ENCODE measurements around the gene HAND1.

The HAND1 gene

DNA sequence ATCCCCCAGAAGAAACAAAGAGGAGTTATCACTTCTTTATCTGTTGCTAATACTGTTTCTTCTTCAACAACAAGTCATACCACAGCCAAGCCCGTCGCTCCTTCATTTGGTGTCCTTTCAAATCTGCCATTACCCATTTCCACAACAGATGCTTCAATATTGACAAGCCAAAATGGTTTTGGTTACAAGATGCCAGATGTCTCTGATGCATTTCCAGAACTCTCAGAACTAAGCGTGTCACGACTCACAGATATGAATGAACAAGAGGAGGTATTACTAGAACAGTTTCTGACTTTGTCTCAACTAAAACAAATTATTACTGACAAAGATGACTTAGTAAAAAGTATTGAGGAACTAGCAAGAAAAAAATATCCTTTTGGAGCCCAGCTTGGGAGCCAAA is 16.0 kb upstream of the HAND1 start:
- Histone ChIP-seq H3K4me1 (ENCODE audit: control insufficient read depth, insufficient read depth, low read depth, low read length) (no peaks in the 10 kb centered on the region), H2BK5ac (ENCODE audit: low read depth, low read length, poor library complexity, severe bottlenecking) (no peak overlapping the region), H3K18ac (ENCODE audit: low read depth in 1 of 2, low read length in 2 of 2) (no peak overlapping the region), H3K27me3 (ENCODE audit: control insufficient read depth in 1 of 2, insufficient read depth in 1 of 2, low read length in 2 of 2) (peaks cover 39 to 85% of the 10 kb centered on the region in 2 experiments), H4K91ac (ENCODE audit: low read length) (no peak overlapping the region), H3K4me2 (ENCODE audit: low read length, poor library complexity, severe bottlenecking) (no peak overlapping the region), H3K36me3 (ENCODE audit: control insufficient read depth in 1 of 2, insufficient read depth in 2 of 2, low read depth in 1 of 2, low read length in 2 of 2) (no peaks in the 10 kb centered on the region), H3K14ac (ENCODE audit: low read length in 2 of 2) (no peak overlapping the region), H3K4me3 (ENCODE audit: insufficient read depth in 1 of 2, low read depth in 1 of 2, low read length in 2 of 2) (no peak overlapping the region), H2AFZ (ENCODE audit: low read depth, low read length) (no peak overlapping the region), H2BK120ac (ENCODE audit: low read depth, low read length) (no peak overlapping the region), H3K4ac (ENCODE audit: low read depth in 1 of 2, low read length in 2 of 2) (no peak overlapping the region), H3K27ac (ENCODE audit: low read length, poor library complexity, severe bottlenecking) (no peak overlapping the region), H2AK5ac (ENCODE audit: low read length, severe bottlenecking) (no peak overlapping the region), H4K8ac (ENCODE audit: low read length) (no peak overlapping the region), H2BK15ac (ENCODE audit: low read depth, poor library complexity, severe bottlenecking) (no peak overlapping the region), H2BK12ac (ENCODE audit: low read length in 2 of 2) (no peak overlapping the region), H3K23ac (ENCODE audit: low read length in 2 of 2) (no peak overlapping the region), H3K9me3 (ENCODE audit: control insufficient read depth, low read length) (no peaks in the 10 kb centered on the region), H3K79me1 (replicated peaks; ENCODE audit: low read length, poor library complexity, severe bottlenecking) (no peaks in the 10 kb centered on the region), H3K9ac (ENCODE audit: low read length) (no peak overlapping the region)
- WGBS = 80% methylated on average over 2 of the region's 4 CpGs
- no peak for DNase-seq

- H2BK15ac ChIP-seq (ENCODE audit: low read depth, poor library complexity, severe bottlenecking) = no peak overlapping the region
- no peak overlapping the region for H3K27ac ChIP-seq (ENCODE audit: low read length, poor library complexity, severe bottlenecking)
- H2BK12ac ChIP-seq (ENCODE audit: low read length in 2 of 2) = no peak overlapping the region
- H3K9ac ChIP-seq (ENCODE audit: low read length) = no peak overlapping the region
- H3K27me3 ChIP-seq (ENCODE audit: control insufficient read depth in 1 of 2, insufficient read depth in 1 of 2, low read length in 2 of 2) = peaks cover 37 to 85% of the 10 kb centered on the region in 2 experiments
- no peak overlapping the region for H2BK5ac ChIP-seq (ENCODE audit: low read depth, low read length, poor library complexity, severe bottlenecking)
- no peaks in the 10 kb centered on the region for H3K9me3 ChIP-seq (ENCODE audit: control insufficient read depth, low read length)
- H3K4me1 ChIP-seq (ENCODE audit: control insufficient read depth, insufficient read depth, low read depth, low read length) = no peaks in the 10 kb centered on the region
- H4K8ac ChIP-seq (ENCODE audit: low read length) = no peak overlapping the region
- H2AK5ac ChIP-seq (ENCODE audit: low read length, severe bottlenecking) = no peak overlapping the region
- no peaks in the 10 kb centered on the region for H3K79me1 ChIP-seq (replicated peaks; ENCODE audit: low read length, poor library complexity, severe bottlenecking)
- no peak overlapping the region for H2AFZ ChIP-seq (ENCODE audit: low read depth, low read length)
- WGBS = 81% methylated on average over 29 of the region's 29 CpGs
- no peak overlapping the region for H3K23ac ChIP-seq (ENCODE audit: low read length in 2 of 2)
- no peak overlapping the region for H3K18ac ChIP-seq (ENCODE audit: low read depth in 1 of 2, low read length in 2 of 2)
- no peak overlapping the region for H4K91ac ChIP-seq (ENCODE audit: low read length)
- no peak for DNase-seq
- H3K4ac ChIP-seq (ENCODE audit: low read depth in 1 of 2, low read length in 2 of 2) = no peak overlapping the region
- no peaks in the 10 kb centered on the region for H3K36me3 ChIP-seq (ENCODE audit: control insufficient read depth in 1 of 2, insufficient read depth in 2 of 2, low read depth in 1 of 2, low read length in 2 of 2)
- no peak overlapping the region for H2BK120ac ChIP-seq (ENCODE audit: low read depth, low read length)
- H3K4me2 ChIP-seq (ENCODE audit: low read length, poor library complexity, severe bottlenecking) = no peak overlapping the region
- H3K4me3 ChIP-seq (ENCODE audit: insufficient read depth in 1 of 2, low read depth in 1 of 2, low read length in 2 of 2) = no peak overlapping the region
- no peak overlapping the region for H3K14ac ChIP-seq (ENCODE audit: low read length in 2 of 2)
Measured at GRCh38 chr5:154493274-154493673, 15.2 kb upstream of the HAND1 start.

- H3K23ac ChIP-seq (ENCODE audit: low read length in 2 of 2) = no peak overlapping the region
- H2BK5ac ChIP-seq (ENCODE audit: low read depth, low read length, poor library complexity, severe bottlenecking) = no peak overlapping the region
- H3K4me3 ChIP-seq (ENCODE audit: insufficient read depth in 1 of 2, low read depth in 1 of 2, low read length in 2 of 2) = no peak overlapping the region
- H4K91ac ChIP-seq (ENCODE audit: low read length) = no peak overlapping the region
- H2BK120ac ChIP-seq (ENCODE audit: low read depth, low read length) = no peak overlapping the region
- H3K4me1 ChIP-seq (ENCODE audit: control insufficient read depth, insufficient read depth, low read depth, low read length) = no peaks in the 10 kb centered on the region
- H3K18ac ChIP-seq (ENCODE audit: low read depth in 1 of 2, low read length in 2 of 2) = no peak overlapping the region
- DNase-seq = no peak
- no peaks in the 10 kb centered on the region for H3K79me1 ChIP-seq (replicated peaks; ENCODE audit: low read length, poor library complexity, severe bottlenecking)
- H2BK15ac ChIP-seq (ENCODE audit: low read depth, poor library complexity, severe bottlenecking) = no peak overlapping the region
- H3K9me3 ChIP-seq (ENCODE audit: control insufficient read depth, low read length) = no peaks in the 10 kb centered on the region
- no peak overlapping the region for H3K9ac ChIP-seq (ENCODE audit: low read length)
- H3K4ac ChIP-seq (ENCODE audit: low read depth in 1 of 2, low read length in 2 of 2) = no peak overlapping the region
- H3K4me2 ChIP-seq (ENCODE audit: low read length, poor library complexity, severe bottlenecking) = no peak overlapping the region
- H2AFZ ChIP-seq (ENCODE audit: low read depth, low read length) = no peak overlapping the region
- no peak overlapping the region for H2BK12ac ChIP-seq (ENCODE audit: low read length in 2 of 2)
- peaks cover 45 to 87% of the 10 kb centered on the region in 2 experiments for H3K27me3 ChIP-seq (ENCODE audit: control insufficient read depth in 1 of 2, insufficient read depth in 1 of 2, low read length in 2 of 2)
- no peak overlapping the region for H4K8ac ChIP-seq (ENCODE audit: low read length)
- no peak overlapping the region for H3K14ac ChIP-seq (ENCODE audit: low read length in 2 of 2)
- H3K36me3 ChIP-seq (ENCODE audit: control insufficient read depth in 1 of 2, insufficient read depth in 2 of 2, low read depth in 1 of 2, low read length in 2 of 2) = no peaks in the 10 kb centered on the region
- no peak overlapping the region for H3K27ac ChIP-seq (ENCODE audit: low read length, poor library complexity, severe bottlenecking)
- WGBS = 40% methylated on average over 1 of the region's 2 CpGs
- no peak overlapping the region for H2AK5ac ChIP-seq (ENCODE audit: low read length, severe bottlenecking)
Measured at GRCh38 chr5:154491941-154492340, 13.9 kb upstream of the HAND1 start.

- Histone ChIP-seq H4K91ac (ENCODE audit: low read length) (no peak overlapping the region), H2BK12ac (ENCODE audit: low read length in 2 of 2) (no peak overlapping the region), H2BK15ac (ENCODE audit: low read depth, poor library complexity, severe bottlenecking) (no peak overlapping the region), H3K79me1 (replicated peaks; ENCODE audit: low read length, poor library complexity, severe bottlenecking) (no peaks in the 10 kb centered on the region), H3K18ac (ENCODE audit: low read depth in 1 of 2, low read length in 2 of 2) (no peak overlapping the region), H3K9ac (ENCODE audit: low read length) (no peak overlapping the region), H3K4me2 (ENCODE audit: low read length, poor library complexity, severe bottlenecking) (no peak overlapping the region), H4K8ac (ENCODE audit: low read length) (no peak overlapping the region), H2BK5ac (ENCODE audit: low read depth, low read length, poor library complexity, severe bottlenecking) (no peak overlapping the region), H3K4me1 (ENCODE audit: control insufficient read depth, insufficient read depth, low read depth, low read length) (peaks cover 7% of the 10 kb centered on the region), H2BK120ac (ENCODE audit: low read depth, low read length) (no peak overlapping the region), H3K36me3 (ENCODE audit: control insufficient read depth in 1 of 2, insufficient read depth in 2 of 2, low read depth in 1 of 2, low read length in 2 of 2) (no peaks in the 10 kb centered on the region), H3K23ac (ENCODE audit: low read length in 2 of 2) (no peak overlapping the region), H3K4me3 (ENCODE audit: insufficient read depth in 1 of 2, low read depth in 1 of 2, low read length in 2 of 2) (no peak overlapping the region), H3K4ac (ENCODE audit: low read depth in 1 of 2, low read length in 2 of 2) (no peak overlapping the region), H2AK5ac (ENCODE audit: low read length, severe bottlenecking) (no peak overlapping the region), H3K27ac (ENCODE audit: low read length, poor library complexity, severe bottlenecking) (no peak overlapping the region), H3K27me3 (ENCODE audit: control insufficient read depth in 1 of 2, insufficient read depth in 1 of 2, low read length in 2 of 2) (peaks cover 69 to 92% of the 10 kb centered on the region in 2 experiments), H3K14ac (ENCODE audit: low read length in 2 of 2) (no peak overlapping the region), H3K9me3 (ENCODE audit: control insufficient read depth, low read length) (no peaks in the 10 kb centered on the region), H2AFZ (ENCODE audit: low read depth, low read length) (no peak overlapping the region)
- 21% methylated on average over 2 of the region's 2 CpGs for WGBS
- DNase-seq = no peak
Measured at GRCh38 chr5:154487541-154487940, 9.5 kb upstream of the HAND1 start.

Measured in mesenchymal stem cell (in vitro differentiated cells and primary cell).